Amniotic stem cell (primary cell): ENCODE measurements around the gene SULF2.
"Not testable (repeated sequence)": the region's sequence is repeated elsewhere in the genome, so short reads cannot be mapped to it uniquely, and the experiment has no call there.

Experiments
- DNase-seq: peaks from one replicate; lab custom pipeline; 2025; lab: John Stamatoyannopoulos, UW

Gene SULF2

GRCh38 chr20:47804972-47805371 is 19.7 kb upstream of the SULF2 start:
- DNase-seq: not testable (repeated sequence)

GRCh38 chr20:47804224-47804825 is 19.0 kb upstream of the SULF2 start:
- not testable (repeated sequence) for DNase-seq

DNA sequence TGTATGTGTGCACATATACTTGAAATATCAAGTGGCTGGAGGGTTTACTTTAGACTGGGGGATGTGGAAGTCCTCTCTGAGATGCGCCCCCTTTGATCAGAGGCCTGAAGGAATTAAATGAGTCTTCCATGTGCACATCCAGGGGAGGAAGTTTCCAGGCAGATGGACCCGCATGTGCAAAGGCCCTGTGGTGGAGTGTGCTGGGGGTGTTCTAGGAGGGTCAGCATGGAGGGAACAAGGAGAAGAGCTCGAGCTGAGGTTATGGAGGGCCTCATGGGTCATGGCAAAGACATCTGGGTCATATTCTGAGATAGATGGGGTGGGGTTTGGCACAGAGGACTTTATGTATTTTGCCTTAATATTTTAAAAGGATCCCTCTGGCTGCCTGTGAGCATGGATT is 17.7 kb upstream of the SULF2 start:
- DNase-seq: no peak

GRCh38 chr20:47802226-47802920 is 17.1 kb upstream of the SULF2 start:
- DNase-seq: no peak

GRCh38 chr20:47801759-47802158 is 16.5 kb upstream of the SULF2 start:
- DNase-seq: no peak

DNA sequence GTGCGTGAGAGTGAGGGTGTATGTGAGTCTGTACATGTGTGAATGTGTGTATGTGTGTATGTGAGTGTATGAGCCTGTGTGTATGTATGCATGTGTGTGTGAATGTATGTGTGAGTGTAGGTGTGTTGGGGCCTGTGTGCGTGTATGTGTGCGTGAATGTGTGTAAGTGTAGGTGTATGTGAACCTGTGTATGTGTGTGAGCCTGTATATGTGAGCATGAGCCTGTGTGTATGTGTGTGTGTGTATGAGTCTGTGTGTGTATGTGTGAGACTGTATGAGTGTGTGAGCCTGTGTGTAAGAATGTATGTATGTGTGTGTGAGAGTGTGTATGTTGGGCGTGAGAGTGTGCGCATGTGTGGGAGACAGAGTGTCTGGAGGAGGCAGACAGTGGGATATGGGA is 15.8 kb upstream of the SULF2 start:
- DNase-seq: no peak

DNA sequence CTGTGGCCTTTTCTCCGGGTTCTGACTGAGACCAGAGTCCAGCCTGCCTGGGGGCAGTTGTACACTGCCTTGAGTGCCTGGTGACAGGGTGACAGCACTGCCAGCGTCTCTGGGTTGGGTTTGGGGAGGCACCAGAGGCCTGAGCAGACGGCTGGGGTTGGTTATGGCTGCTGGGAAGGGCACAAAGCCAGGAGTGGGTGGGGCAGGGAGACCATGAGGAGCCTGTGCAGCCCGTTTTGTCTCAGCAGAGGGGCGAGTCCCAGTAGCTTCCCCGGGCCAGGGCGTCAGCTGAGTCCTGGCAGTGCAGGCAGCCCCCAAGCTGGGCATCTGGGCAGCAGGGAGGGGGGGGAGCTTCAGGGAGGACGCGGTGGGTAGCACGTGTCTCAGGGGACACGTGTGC is 15.3 kb upstream of the SULF2 start:
- DNase-seq: no peak

- DNase-seq: no peak
These were observed 13.9 kb upstream of the SULF2 start for GRCh38 chr20:47799116-47799715.

GRCh38 chr20:47796971-47797370 is 11.7 kb upstream of the SULF2 start:
- no peak for DNase-seq

GRCh38 chr20:47795214-47795907 is 10.1 kb upstream of the SULF2 start:
- DNase-seq: no peak

DNA sequence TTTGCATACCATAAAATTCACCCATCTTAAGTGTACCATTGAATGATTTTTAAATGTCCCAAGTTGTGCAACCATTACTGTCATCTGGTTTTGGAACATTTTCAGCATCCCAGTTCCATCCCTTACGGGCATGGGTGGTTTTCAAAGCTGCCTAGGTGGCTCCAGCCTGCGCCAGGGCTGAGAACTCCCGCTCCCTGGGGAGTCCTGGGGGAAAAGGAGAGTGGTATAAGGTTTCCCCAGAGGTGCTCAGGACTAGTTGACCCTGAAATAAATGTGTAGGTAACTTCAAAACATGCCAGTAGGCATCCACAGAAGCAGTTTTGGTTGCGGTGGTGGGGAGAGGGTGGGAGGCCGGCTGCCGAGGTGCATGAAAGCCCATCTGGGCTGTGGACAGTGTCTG is 9.0 kb upstream of the SULF2 start:
- DNase-seq: not testable (repeated sequence)

GRCh38 chr20:47792021-47792618 is 6.8 kb upstream of the SULF2 start:
- no peak for DNase-seq

- no peak for DNase-seq
These were observed 5.9 kb upstream of the SULF2 start for GRCh38 chr20:47791084-47791599.

DNA sequence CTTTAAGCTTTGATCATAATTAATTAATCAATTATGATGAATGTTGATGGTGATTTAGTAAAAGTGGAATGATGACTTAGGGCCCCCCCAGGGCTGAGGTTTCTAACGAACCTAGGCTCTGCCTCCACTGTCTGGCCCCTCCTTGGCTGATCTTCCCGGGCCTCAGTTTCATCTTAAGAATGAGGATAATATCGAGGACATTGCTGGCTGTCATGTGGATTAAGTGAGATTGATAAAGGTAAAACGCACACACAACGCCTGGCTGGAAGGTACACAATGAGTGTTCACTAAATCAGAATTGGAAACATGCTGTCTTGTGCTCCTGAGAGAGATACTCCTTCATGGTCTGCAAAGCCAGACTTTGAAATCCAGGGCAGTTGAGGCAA is 5.3 kb upstream of the SULF2 start:
- no peak for DNase-seq

- no peak for DNase-seq
These were observed 4.7 kb upstream of the SULF2 start for GRCh38 chr20:47789764-47790579.

DNA sequence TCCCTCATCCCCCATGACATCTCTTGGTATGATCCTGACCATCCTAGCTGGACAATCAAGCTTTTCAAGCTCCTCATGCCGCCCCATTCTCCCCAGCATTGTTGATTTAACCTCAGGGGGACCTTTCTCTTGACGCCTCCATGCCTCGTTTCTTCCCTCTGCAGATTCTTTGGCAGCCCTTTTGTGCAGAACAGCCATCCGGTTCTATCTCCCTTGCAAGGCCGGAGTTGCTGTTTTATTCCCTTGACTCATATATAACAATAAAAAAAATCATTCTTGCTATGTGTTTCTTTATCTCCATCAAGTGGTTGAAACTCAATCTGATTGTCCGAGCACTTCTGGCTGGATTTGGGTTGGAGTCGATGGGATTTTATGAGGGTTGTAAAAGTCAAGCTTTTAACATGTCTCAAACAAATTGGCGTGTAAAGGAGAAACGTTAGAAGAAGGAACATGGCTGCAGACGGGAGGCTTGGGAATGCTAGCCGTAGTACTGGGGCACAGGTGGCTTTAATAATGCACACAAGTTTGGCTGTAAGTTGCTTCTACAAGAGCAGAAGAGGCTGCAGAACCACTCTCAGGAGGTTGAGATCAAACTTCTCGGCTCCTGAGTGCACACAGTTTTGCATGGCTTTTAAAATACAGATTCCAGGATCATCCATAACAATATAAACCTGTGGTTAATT is 3.9 kb upstream of the SULF2 start:
- DNase-seq: no peak

GRCh38 chr20:47788741-47789080 is 3.4 kb upstream of the SULF2 start:
- no peak for DNase-seq

- no peak for DNase-seq
These were observed 1.5 kb upstream of the SULF2 start for GRCh38 chr20:47786765-47787107.

DNA sequence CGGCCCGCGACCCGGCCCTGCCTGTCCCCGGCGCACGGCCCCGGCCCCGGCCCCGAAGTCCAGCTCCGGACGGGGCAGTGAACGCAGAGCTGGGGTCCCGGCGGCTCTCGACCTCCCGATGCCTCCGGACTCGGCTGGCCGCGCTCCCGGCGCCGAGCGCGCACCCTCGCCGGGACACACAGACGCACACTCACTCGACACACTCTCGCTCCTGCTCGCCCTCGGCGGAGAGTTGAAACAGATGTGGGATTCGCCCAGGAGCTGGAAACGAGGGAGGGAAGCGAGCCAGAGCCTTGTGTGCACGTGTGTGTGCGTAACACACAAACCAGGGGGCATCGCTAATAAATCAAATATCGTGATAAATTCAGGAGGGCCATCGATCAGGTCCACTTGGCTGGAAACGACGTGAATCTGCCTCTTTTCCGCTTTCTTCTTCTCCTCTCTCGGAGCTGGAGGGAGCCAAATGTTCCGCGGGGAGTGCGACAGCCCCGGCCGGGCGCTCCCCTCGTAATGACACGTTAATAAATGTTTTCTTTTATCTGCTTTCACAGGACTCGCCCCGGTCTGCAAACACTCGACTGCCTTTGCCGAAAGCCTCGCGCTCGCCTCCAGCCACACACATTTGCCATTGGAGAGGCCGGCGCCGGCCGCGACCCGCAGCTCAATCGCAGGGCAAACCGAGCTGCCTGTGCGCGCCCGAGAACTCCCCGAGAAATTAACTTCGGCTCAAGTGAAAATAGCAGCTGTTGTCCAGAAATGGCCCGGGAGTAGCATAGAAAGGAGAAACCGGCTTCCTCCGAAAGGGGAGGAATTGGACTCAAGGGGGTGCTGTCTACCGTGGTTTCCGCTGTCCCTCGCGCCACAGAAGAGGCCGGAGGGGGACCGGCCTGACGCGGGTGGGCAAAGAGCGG is 828 bp upstream of the SULF2 start:
- peak; percentile 72 for DNase-seq
